HL-60 (cell line): ENCODE measurements around the gene FBXL2.

Experiments used
- GABPA ChIP-seq: IDR thresholded peaks from 2 replicates; pipeline ENCODE4 v1.6.1; 2012; ENCODE audit warnings: low read depth
- POLR2AphosphoS5 ChIP-seq: IDR thresholded peaks from 2 replicates; pipeline ENCODE4 v1.6.1; 2012; ENCODE audit warnings: low read depth
- TF ChIP-seq, protein P1 (sequence below): IDR thresholded peaks from one replicate; pipeline ENCODE4 v1.5.1; 2011; ENCODE audit warnings: low read length, control low read depth, inconsistent platforms; ENCODE audit not compliant: insufficient read depth
- TF ChIP-seq, protein P2 (sequence below): IDR thresholded peaks from 2 replicates; pipeline ENCODE4 v1.6.1; 2012; ENCODE audit warnings: low read depth; ENCODE audit not compliant: insufficient replicate concordance

DNA sequence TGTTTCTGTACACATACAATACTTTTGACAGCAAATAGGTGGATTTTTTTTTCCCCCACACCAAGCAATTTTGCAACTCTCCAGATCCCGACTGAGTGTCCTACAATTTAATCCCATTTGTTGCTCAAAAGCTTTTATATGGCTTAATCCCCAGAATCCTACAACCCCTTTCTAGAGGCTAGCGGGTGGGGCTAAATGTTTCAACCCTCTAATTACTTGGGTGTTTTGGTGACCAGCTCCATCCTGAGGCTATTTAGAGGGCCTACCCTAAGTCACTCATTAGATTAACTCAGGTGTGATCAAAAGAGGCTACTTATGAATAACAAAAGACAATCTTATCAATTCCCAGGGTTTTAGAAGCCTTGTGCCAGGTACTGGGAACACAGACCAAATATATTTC, 21.0 kb upstream of the FBXL2 start:
- TF ChIP-seq, protein P1, sequence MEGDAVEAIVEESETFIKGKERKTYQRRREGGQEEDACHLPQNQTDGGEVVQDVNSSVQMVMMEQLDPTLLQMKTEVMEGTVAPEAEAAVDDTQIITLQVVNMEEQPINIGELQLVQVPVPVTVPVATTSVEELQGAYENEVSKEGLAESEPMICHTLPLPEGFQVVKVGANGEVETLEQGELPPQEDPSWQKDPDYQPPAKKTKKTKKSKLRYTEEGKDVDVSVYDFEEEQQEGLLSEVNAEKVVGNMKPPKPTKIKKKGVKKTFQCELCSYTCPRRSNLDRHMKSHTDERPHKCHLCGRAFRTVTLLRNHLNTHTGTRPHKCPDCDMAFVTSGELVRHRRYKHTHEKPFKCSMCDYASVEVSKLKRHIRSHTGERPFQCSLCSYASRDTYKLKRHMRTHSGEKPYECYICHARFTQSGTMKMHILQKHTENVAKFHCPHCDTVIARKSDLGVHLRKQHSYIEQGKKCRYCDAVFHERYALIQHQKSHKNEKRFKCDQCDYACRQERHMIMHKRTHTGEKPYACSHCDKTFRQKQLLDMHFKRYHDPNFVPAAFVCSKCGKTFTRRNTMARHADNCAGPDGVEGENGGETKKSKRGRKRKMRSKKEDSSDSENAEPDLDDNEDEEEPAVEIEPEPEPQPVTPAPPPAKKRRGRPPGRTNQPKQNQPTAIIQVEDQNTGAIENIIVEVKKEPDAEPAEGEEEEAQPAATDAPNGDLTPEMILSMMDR = no peak
- TF ChIP-seq GABPA = no peak
- TF ChIP-seq POLR2AphosphoS5 = no peak
- TF ChIP-seq, protein P2, sequence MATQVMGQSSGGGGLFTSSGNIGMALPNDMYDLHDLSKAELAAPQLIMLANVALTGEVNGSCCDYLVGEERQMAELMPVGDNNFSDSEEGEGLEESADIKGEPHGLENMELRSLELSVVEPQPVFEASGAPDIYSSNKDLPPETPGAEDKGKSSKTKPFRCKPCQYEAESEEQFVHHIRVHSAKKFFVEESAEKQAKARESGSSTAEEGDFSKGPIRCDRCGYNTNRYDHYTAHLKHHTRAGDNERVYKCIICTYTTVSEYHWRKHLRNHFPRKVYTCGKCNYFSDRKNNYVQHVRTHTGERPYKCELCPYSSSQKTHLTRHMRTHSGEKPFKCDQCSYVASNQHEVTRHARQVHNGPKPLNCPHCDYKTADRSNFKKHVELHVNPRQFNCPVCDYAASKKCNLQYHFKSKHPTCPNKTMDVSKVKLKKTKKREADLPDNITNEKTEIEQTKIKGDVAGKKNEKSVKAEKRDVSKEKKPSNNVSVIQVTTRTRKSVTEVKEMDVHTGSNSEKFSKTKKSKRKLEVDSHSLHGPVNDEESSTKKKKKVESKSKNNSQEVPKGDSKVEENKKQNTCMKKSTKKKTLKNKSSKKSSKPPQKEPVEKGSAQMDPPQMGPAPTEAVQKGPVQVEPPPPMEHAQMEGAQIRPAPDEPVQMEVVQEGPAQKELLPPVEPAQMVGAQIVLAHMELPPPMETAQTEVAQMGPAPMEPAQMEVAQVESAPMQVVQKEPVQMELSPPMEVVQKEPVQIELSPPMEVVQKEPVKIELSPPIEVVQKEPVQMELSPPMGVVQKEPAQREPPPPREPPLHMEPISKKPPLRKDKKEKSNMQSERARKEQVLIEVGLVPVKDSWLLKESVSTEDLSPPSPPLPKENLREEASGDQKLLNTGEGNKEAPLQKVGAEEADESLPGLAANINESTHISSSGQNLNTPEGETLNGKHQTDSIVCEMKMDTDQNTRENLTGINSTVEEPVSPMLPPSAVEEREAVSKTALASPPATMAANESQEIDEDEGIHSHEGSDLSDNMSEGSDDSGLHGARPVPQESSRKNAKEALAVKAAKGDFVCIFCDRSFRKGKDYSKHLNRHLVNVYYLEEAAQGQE = no peak
